HG03558 (cell line): Measurements from ENCODE around the gene NGEF.
"Not testable (repeated sequence)": the region's sequence is repeated elsewhere in the genome, so short reads cannot be mapped to it uniquely, and the experiment has no call there.

Source experiments
- ATAC-seq: cut with Tn5 transposase; IDR thresholded peaks from one replicate; pipeline ENCODE4 v1.9.1; 2021; ENCODE audit warnings: moderate number of reproducible peaks; ENCODE audit not compliant: unreplicated experiment; ENCODE audit errors: extremely low read depth

Gene NGEF

GRCh38 chr2:232906867-232907717 lies 106.0 kb downstream of the NGEF start:
- not testable (repeated sequence) for ATAC-seq

DNA sequence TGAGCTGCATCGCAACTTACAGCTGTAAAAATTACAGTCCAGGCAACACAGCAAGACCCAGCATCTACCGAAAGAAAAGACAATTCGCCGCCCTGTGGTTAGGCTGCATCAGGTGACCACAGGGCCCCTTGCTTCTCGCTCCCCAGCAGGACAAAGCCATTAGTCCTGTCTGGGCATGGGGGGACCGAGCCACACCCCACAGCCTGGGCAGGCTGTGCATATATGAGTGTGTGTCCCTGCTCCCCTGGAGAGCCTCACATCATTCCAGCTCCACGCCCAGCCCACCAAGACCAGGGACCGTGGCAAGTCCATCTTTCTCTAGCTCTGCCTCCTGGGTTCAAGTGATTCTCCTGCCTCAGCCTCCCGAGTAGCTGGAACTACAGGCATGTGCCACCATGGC lies 109.1 kb downstream of the NGEF start:
- no peak for ATAC-seq

DNA sequence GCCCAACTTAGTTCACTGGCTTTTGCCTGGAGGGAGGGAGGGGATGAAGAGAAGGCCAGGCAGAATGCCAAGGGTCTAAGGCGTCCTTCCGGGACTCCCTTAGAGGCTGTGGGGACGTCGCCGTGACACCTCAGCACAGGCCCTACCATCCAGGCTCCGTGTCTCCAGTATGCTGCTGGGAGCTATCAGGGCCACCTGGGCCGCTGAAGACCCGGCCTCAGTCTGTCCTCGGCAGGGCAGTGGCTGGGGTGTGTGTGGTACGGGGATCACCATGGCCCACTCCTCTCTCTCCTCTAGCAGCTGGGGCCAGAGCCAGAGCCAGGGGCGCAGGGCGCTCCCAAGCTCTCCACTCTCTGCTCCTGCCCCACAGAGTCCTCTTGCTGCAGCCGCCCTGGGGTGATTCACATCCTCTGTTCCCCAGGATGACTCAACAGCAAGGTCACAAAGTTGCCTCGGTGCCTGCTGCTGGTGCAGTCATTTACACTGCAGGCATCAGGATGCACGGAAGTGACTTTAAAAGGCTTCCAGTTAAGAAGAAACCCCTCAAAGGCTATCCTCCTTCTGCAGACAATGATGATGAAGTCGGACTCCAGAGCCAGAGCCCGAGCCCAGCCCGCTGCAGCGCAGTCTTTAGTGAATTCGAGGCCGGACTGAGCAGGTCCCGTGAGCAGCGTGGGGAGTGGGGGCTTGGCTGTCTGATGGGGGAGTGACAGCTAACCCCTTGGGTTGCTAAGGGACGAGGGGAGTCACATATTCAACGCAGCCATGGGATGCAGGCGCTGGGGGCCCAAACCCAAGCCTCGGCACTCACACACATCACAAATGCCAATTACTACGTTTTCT lies 111.1 kb downstream of the NGEF start:
- ATAC-seq, result no peak

DNA sequence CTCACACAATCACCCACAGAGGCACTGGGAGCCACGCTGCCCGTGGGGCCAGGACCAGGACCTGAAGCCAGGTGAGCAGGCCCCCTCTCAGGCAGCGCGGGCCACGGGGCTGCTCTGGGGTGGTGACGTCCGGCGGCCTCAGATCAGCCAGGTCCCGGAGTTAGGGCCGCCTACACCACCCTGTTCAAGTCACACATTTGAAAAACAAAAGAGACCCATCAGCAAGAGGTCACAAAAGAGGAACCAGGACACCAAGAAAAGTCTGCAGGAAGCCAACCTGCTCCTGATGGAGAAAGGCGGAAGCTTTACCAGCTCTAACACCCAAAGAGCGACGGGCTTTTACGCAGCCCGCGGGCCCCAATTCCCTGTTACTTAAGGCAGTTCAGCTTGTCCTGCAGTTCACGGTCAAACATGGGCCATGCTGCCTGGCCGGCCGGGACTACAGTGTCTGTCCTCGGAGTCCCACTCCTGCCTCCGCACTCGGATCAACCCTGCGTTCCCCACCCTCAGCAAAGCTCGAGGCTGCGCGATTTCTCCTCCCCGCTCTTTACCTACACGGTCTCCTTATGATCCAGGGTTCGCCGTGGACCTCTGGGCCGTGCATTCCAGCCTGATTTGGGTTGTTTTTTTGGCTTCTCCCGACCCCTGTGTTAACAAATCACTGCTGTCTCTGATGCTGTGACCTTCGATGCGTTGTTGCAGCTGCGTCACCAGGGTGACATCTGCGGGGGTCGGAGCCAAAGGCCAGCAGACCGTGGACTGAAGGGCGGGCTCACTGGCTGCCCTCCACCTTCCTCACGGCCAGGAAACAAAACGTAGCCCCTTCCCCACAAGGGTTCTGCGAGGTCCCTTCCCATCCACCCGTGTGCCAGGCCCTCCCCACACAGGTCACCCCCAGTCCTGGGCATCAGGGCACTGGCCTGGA lies 112.0 kb downstream of the NGEF start:
- no peak for ATAC-seq

DNA sequence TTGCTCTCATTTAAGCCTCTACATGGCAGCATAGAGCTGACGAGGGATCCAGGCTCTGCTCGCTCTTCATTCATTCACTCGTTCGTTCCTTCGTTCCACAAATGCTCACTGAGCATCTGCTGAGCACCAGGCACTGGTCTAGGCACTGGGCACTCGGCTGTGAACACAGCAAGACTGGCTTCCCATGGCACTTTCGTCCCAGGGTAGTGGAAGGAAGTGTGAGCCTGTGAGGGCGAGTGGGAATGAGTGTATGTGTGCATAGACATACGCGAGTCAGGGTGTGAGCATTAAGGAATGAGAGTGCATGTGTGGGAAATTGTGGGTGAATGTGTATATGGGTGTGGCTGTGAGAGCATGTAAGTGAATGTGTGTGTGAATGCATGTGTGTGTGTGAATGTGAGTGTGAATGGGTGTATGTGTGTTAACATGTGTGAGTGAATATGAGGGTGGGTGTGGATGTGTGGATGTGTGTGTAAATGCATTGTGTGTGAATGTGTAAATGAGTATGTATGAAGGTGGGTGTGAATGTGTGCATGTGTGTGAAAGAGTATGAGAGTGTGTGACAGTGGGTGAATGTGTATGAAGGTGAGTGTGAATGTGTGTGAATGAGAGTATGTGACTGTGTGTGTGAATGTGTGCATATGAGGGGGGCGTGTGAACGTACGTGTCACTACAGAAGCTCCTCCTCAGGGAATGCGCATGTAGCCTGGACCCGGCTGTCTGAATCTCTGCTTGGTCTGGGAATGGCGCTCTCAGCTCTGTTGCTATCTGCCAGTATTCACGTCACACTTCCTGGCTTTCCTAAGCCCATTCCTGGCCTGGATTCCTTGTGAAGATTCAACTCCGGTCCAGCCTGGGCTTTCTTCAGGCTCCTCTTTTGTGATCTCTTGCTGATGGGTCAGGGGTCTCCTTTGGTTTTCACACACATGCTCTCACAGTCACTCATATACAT lies 114.2 kb downstream of the NGEF start:
- no peak for ATAC-seq

- no peak for ATAC-seq
Observed at GRCh38 chr2:232897598-232898408, 115.3 kb downstream of the NGEF start.

DNA sequence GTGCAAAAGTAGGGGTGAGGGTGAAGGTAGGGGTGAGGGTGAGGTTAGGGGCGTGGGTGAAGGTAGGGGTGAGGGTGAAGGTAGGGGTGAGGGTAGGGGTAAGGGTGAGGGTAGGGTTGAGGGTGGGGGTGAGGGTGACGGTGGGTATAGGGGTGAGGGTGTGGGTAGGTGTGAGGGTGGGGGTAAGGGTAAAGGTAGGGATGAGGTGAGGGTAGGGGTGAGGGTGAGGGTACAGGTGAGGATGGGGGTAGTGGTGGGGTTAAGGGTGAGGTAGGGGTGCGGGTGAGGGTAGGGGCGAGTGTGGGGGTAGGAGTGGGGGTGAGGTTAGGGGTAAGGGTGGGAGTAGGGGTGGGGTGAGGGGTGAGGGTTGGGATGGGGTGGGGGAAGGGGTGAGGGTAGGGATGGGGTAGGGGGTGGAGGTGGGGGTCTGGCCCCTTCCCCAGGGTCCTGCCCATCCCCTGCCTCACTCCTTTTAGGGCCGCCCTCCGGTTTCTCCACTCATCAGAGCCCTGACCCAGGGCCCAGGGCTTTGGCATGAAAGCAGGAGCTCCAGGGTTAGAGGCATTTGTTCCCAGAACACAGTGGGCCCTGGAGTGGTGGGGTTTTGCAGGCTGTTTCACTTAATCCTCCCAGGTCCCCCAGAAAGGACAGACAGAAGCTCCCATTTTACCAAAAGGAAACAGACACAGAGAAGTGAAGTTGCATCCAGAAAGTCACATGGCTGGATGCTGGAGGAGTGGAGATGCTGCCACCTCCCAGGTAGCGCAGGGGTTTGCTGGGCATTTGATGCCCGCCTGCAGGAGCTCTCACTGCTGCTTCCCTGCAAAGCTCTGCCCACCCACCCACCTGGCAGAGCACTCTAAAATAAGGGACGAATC lies 116.1 kb downstream of the NGEF start:
- ATAC-seq, result no peak

- ATAC-seq, result no peak
Observed at GRCh38 chr2:232896111-232896510, 116.9 kb downstream of the NGEF start.

GRCh38 chr2:232894746-232895145 lies 118.3 kb downstream of the NGEF start:
- ATAC-seq, result no peak

- no peak for ATAC-seq
Observed at GRCh38 chr2:232894251-232894650, 118.8 kb downstream of the NGEF start.

GRCh38 chr2:232893834-232894233 lies 119.2 kb downstream of the NGEF start:
- ATAC-seq, result no peak

- no peak for ATAC-seq
Observed at GRCh38 chr2:232892843-232893242, 120.2 kb downstream of the NGEF start.

- no peak for ATAC-seq
Observed at GRCh38 chr2:232892221-232892620, 120.8 kb downstream of the NGEF start.

GRCh38 chr2:232891621-232892071 lies 121.4 kb downstream of the NGEF start:
- no peak for ATAC-seq

- no peak for ATAC-seq
Observed at GRCh38 chr2:232890896-232891601, 122.0 kb downstream of the NGEF start.

DNA sequence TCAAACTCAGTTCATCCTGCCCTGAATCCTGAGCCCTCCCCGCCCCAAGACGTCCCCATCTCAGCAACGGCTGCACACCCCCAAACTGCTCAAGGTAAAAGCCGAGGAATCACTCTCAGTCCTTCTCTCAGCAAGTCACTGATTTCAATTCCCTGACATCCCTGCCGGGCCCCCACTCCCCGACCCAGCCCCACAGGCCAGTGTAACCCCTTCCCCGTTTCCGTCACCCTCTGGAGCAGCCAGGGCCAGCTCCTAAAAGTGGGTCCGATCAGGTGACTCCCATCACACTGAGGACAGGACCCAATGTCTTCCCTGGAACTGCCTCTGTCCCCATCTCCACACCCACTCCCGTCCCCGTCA lies 122.5 kb downstream of the NGEF start:
- ATAC-seq, result no peak

DNA sequence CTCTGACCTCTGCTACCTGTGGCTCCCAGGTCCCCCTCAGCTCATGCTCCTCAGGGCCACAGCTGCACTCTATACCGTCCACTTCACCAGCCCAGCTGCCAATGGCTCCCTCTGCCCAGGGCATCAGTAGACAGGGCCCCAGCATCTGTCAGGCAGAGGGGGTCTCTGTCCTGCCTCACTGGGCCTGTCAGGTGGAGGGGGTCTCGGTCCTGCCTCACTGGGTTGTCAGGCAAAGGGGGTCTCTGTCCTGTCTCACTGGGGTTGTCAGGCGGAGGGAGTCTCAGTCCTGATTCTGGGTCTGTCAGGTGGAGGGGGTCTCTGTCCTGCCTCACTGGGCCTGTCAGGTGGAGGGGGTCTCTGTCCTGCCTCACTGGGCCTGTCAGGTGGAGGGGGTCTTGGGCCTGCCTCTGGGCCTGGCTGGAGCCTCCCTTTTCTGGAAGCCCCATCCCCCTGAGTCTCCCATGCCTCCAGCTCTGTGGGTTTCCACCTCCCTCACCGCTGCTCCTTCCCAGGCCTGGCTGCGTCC lies 123.1 kb downstream of the NGEF start:
- ATAC-seq, result no peak
